Measurements from ENCODE around the gene BBX. TPM values are rescaled to one million over a fixed set of nuclear protein-coding genes. Genes with fewer than 3 reads are reported as not detected.

The BBX gene
- total and polyA plus RNA-seq, 2 of the 4 experiments (the other 2 are of a cell fraction): 13.6 to 107 TPM

DNA sequence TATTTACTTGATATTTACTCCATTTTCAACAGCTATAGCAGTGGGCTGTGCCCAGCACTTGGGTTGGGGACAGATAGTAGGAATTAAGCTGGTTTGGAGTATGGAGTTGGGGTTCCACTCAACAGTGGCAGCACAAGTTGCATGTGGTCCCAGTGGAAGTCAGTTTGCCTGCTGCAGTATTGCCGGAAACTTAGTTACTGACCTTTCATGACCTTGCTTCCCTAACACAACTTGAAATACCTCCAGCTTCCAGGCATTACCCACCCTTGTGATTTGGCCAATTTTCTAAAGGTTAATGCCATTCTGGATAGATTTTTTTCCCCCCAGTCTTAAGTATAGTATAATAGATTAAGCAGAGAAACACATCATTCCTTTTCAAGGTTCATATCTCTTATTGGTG is 68.0 kb downstream of the BBX start:
- Histone ChIP-seq H3K9ac (ENCODE audit: low read depth, low read length) (no peak overlapping the region), H3K36me3 (ENCODE audit: control insufficient read depth, insufficient read depth, low read length) (no peaks in the 10 kb centered on the region), H2BK20ac (ENCODE audit: low read depth, low read length) (no peak overlapping the region), H3K27me3 (ENCODE audit: control insufficient read depth, insufficient read depth, low read length) (no peaks in the 10 kb centered on the region), H3K23ac (ENCODE audit: low read depth, low read length) (no peak overlapping the region), H3K4me1 (ENCODE audit: control insufficient read depth, insufficient read depth, low read length) (no peaks in the 10 kb centered on the region), H4K8ac (ENCODE audit: low read depth in 2 of 2, low read length in 2 of 2) (no peak overlapping the region), H4K91ac (ENCODE audit: insufficient read depth, low read depth, low read length) (no peak overlapping the region), H4K20me1 (ENCODE audit: insufficient read depth, low read length) (peaks cover 3% of the 10 kb centered on the region; the same call in 1 of the 2 replicates), H2AFZ (replicated peaks; ENCODE audit: low read length, poor library complexity) (no peak overlapping the region), H2BK5ac (ENCODE audit: low read depth, low read length, poor library complexity, severe bottlenecking) (no peak overlapping the region), H3K27ac (ENCODE audit: insufficient read depth, low read length) (no peak overlapping the region), H3K4me2 (ENCODE audit: low read depth, low read length) (no peak overlapping the region), H2BK120ac (ENCODE audit: low read depth, low read length) (no peak overlapping the region), H3K56ac (ENCODE audit: extremely low read depth, insufficient read depth, low read length) (no peak overlapping the region), H3K18ac (ENCODE audit: low read depth, low read length) (no peak overlapping the region), H3K9me1 (ENCODE audit: insufficient read depth, low read length) (peaks cover 2% of the 10 kb centered on the region; the same call in 1 of the 2 replicates), H3K9me3 (ENCODE audit: control insufficient read depth, insufficient read depth, low read length) (no peaks in the 10 kb centered on the region), H3K14ac (replicated peaks; ENCODE audit: low read depth, low read length) (no peak overlapping the region), H3K4me3 (ENCODE audit: insufficient read depth, low read depth, low read length) (no peak overlapping the region), H3K79me1 (ENCODE audit: low read depth in 1 of 2, low read length in 2 of 2) (peaks cover 4 to 11% of the 10 kb centered on the region in 2 experiments; a peak in 3 of 4 replicates), H2AK5ac (ENCODE audit: low read depth, low read length) (no peak overlapping the region), H4K5ac (ENCODE audit: low read depth, low read length) (no peak overlapping the region), H2BK15ac (ENCODE audit: low read depth, low read length) (no peak overlapping the region), H2AK9ac (replicated peaks; ENCODE audit: low read depth, low read length, poor library complexity) (no peak overlapping the region), H3K4ac (ENCODE audit: low read depth, low read length) (no peak overlapping the region)
- in situ Hi-C loops (cut with MboI; ENCODE audit: low sequenced_read_pairs): no loop called here
- dilution Hi-C loops (cut with HindIII; ENCODE audit: low sequenced_read_pairs, unreplicated experiment): no loop called here
- ATAC-seq (ENCODE audit: low read depth): no peak
- DNase-seq: no peak
- intact Hi-C loops (cut with micrococcal nuclease): loop anchor here (5.0 kb wide), 1 partner anchor 532 kb away; no protein-coding TSS in a partner anchor
- no CpG with 5 or more reads among the region's 1 CpG for WGBS, 2 experiments (ENCODE audit: extremely low coverage in 2 of 2, insufficient read length in 1 of 2)
- ChIA-PET CTCF (no interaction called here), POLR2A (ENCODE audit: unreplicated experiment) (no interaction called here)
- TF ChIP-seq BHLHE40 (IDR thresholded peaks at IDR 0.05; ENCODE audit: low read depth, low read length) (no peak), MAFK (IDR thresholded peaks at IDR 0.05; ENCODE audit: low read depth, low read length) (no peak), RFX5 (IDR thresholded peaks at IDR 0.05; ENCODE audit: low read depth, low read length) (no peak), CHD1 (IDR thresholded peaks at IDR 0.05; ENCODE audit: low read depth, low read length) (no peak), SMC3 (IDR thresholded peaks at IDR 0.05; ENCODE audit: low read depth, low read length) (no peak), RCOR1 (IDR thresholded peaks at IDR 0.05; ENCODE audit: insufficient replicate concordance, low read length) (no peak), NFE2L2 (IDR thresholded peaks at IDR 0.05; ENCODE audit: low read depth, low read length) (no peak), MAZ (IDR thresholded peaks at IDR 0.05; ENCODE audit: borderline replicate concordance, low read depth, low read length) (no peak), POLR2A (IDR thresholded peaks at IDR 0.05; ENCODE audit: low read depth, low read length) (no peak)
- TF ChIP-seq, protein P1, sequence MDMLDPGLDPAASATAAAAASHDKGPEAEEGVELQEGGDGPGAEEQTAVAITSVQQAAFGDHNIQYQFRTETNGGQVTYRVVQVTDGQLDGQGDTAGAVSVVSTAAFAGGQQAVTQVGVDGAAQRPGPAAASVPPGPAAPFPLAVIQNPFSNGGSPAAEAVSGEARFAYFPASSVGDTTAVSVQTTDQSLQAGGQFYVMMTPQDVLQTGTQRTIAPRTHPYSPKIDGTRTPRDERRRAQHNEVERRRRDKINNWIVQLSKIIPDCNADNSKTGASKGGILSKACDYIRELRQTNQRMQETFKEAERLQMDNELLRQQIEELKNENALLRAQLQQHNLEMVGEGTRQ (IDR thresholded peaks at IDR 0.05; ENCODE audit: low read depth, low read length): no peak
- TF ChIP-seq, protein P2, sequence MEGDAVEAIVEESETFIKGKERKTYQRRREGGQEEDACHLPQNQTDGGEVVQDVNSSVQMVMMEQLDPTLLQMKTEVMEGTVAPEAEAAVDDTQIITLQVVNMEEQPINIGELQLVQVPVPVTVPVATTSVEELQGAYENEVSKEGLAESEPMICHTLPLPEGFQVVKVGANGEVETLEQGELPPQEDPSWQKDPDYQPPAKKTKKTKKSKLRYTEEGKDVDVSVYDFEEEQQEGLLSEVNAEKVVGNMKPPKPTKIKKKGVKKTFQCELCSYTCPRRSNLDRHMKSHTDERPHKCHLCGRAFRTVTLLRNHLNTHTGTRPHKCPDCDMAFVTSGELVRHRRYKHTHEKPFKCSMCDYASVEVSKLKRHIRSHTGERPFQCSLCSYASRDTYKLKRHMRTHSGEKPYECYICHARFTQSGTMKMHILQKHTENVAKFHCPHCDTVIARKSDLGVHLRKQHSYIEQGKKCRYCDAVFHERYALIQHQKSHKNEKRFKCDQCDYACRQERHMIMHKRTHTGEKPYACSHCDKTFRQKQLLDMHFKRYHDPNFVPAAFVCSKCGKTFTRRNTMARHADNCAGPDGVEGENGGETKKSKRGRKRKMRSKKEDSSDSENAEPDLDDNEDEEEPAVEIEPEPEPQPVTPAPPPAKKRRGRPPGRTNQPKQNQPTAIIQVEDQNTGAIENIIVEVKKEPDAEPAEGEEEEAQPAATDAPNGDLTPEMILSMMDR (conservative IDR thresholded peaks at IDR 0.05; ENCODE audit: low read depth, low read length): no peak
- TF ChIP-seq, protein P3, sequence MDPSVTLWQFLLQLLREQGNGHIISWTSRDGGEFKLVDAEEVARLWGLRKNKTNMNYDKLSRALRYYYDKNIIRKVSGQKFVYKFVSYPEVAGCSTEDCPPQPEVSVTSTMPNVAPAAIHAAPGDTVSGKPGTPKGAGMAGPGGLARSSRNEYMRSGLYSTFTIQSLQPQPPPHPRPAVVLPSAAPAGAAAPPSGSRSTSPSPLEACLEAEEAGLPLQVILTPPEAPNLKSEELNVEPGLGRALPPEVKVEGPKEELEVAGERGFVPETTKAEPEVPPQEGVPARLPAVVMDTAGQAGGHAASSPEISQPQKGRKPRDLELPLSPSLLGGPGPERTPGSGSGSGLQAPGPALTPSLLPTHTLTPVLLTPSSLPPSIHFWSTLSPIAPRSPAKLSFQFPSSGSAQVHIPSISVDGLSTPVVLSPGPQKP (IDR thresholded peaks at IDR 0.05; ENCODE audit: borderline replicate concordance, low read depth, low read length): no peak
- no TSS peak for BruUV-seq (replicated peaks)

Measured in IMR-90 (cell line).